Neural progenitor cell (in vitro differentiated cells): ENCODE results near the gene NWD2.

ENCODE experiments used
- EZH2 ChIP-seq: fragments of 200-600 bp; sonication (generic); IDR thresholded peaks from 2 replicates; pipeline ENCODE4 v1.6.1; 2017; ENCODE audit warnings: antibody characterized with exemption, mild to moderate bottlenecking, moderate library complexity
- EZH2phosphoT487 ChIP-seq: fragments of 200-600 bp; sonication (generic); IDR thresholded peaks from 2 replicates; pipeline ENCODE4 v1.6.1; 2017; ENCODE audit warnings: antibody characterized with exemption
- TF ChIP-seq, protein P1 (sequence below): fragments of 200-600 bp; sonication (generic); IDR thresholded peaks from 2 replicates; pipeline ENCODE4 v1.5.1; 2017; ENCODE audit warnings: antibody characterized with exemption, mild to moderate bottlenecking

DNA sequence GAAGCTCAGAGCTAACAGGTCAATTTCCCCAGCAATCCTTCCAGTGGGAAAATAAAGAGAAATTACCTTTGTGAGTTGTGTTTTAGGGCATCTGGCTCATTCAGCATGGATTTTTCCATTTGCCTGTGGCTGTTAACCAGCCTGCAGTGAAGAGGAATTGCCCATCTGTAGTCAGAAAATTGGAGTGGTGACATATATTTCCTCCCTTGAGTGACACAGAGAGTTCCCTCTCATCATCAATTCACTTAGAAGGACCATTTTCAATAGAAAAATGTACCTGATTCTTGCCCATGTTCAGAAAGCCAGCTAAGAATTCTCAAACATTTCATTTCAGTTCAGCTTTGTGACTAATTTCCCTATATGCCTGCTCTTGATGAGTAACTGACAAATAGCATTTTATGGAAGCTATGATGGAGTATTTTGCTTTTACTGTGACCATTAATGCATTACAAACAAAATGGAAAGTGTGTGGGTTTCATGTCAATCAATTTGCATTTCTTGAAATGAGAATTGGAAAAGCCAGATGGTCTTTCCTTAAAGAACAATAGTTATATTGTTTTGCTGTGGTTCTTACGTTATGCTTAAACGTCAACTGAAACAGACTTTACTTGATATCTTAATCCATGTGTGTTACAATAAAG, 155.8 kb downstream of the NWD2 start:
- TF ChIP-seq, protein P1, sequence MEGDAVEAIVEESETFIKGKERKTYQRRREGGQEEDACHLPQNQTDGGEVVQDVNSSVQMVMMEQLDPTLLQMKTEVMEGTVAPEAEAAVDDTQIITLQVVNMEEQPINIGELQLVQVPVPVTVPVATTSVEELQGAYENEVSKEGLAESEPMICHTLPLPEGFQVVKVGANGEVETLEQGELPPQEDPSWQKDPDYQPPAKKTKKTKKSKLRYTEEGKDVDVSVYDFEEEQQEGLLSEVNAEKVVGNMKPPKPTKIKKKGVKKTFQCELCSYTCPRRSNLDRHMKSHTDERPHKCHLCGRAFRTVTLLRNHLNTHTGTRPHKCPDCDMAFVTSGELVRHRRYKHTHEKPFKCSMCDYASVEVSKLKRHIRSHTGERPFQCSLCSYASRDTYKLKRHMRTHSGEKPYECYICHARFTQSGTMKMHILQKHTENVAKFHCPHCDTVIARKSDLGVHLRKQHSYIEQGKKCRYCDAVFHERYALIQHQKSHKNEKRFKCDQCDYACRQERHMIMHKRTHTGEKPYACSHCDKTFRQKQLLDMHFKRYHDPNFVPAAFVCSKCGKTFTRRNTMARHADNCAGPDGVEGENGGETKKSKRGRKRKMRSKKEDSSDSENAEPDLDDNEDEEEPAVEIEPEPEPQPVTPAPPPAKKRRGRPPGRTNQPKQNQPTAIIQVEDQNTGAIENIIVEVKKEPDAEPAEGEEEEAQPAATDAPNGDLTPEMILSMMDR = no peak
- no peak for TF ChIP-seq EZH2
- no peak for TF ChIP-seq EZH2phosphoT487
